Neural cell (in vitro differentiated cells): ENCODE data around the gene GZMM.

Experiments used
- RAD21 ChIP-seq: fragments of 450-650 bp; conservative IDR thresholded peaks from 2 replicates; pipeline ENCODE4 v1.6.1; 2014; ENCODE audit warnings: antibody characterized with exemption, mild to moderate bottlenecking, moderate library complexity
- REST ChIP-seq: IDR thresholded peaks from 2 replicates; pipeline ENCODE4 v1.6.1; 2012; ENCODE audit warnings: borderline replicate concordance
- SMC3 ChIP-seq: fragments of 450-650 bp; conservative IDR thresholded peaks from 2 replicates; pipeline ENCODE4 v1.6.1; 2014; ENCODE audit warnings: antibody characterized with exemption, mild to moderate bottlenecking, moderate library complexity; ENCODE audit not compliant: poor library complexity
- TAF1 ChIP-seq: IDR thresholded peaks from 2 replicates; pipeline ENCODE4 v1.6.1; 2012; ENCODE audit warnings: low read depth
- TF ChIP-seq, protein P1 (sequence below): fragments of 450-650 bp; IDR thresholded peaks from 2 replicates; pipeline ENCODE4 v1.5.1; 2014; ENCODE audit warnings: antibody characterized with exemption, mild to moderate bottlenecking, moderate library complexity; ENCODE audit not compliant: poor library complexity, severe bottlenecking

GRCh38 chr19:530134-531008, 13.5 kb upstream of the GZMM start:
- TF ChIP-seq TAF1 (no peak), RAD21 (no peak), SMC3 (no peak), REST (no peak)
- TF ChIP-seq, protein P1, sequence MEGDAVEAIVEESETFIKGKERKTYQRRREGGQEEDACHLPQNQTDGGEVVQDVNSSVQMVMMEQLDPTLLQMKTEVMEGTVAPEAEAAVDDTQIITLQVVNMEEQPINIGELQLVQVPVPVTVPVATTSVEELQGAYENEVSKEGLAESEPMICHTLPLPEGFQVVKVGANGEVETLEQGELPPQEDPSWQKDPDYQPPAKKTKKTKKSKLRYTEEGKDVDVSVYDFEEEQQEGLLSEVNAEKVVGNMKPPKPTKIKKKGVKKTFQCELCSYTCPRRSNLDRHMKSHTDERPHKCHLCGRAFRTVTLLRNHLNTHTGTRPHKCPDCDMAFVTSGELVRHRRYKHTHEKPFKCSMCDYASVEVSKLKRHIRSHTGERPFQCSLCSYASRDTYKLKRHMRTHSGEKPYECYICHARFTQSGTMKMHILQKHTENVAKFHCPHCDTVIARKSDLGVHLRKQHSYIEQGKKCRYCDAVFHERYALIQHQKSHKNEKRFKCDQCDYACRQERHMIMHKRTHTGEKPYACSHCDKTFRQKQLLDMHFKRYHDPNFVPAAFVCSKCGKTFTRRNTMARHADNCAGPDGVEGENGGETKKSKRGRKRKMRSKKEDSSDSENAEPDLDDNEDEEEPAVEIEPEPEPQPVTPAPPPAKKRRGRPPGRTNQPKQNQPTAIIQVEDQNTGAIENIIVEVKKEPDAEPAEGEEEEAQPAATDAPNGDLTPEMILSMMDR = no peak
